Epithelial cell of proximal tubule (primary cell): ENCODE measurements around the gene SLC49A3. TPM values are rescaled to one million over a fixed set of nuclear protein-coding genes. Genes with fewer than 3 reads are reported as not detected.

Experiments
- DNase-seq: peaks from one replicate; pipeline ENCODE4 v3.0.0-alpha.2; 2011; ENCODE audit warnings: low read depth
- H3K4me3 ChIP-seq: 2 replicates; pipeline ENCODE4 v1.5.1; 2011; ENCODE audit warnings: low read depth, mild to moderate bottlenecking, low read length
- total RNA-seq: library from RNA; depleted of rRNA; stranded (reverse); fragments of >200 nt; gene quantifications from 2 replicates; pipeline ENCODE4 v1.2.3, GENCODE V29; 2015
- TF ChIP-seq, protein P1 (sequence below): conservative IDR thresholded peaks from 2 replicates; pipeline ENCODE4 v1.5.1; 2012; ENCODE audit warnings: low read depth, mild to moderate bottlenecking, low read length

The SLC49A3 gene
- total RNA-seq, 1 donor from 2014 or later: 4.1 TPM

DNA sequence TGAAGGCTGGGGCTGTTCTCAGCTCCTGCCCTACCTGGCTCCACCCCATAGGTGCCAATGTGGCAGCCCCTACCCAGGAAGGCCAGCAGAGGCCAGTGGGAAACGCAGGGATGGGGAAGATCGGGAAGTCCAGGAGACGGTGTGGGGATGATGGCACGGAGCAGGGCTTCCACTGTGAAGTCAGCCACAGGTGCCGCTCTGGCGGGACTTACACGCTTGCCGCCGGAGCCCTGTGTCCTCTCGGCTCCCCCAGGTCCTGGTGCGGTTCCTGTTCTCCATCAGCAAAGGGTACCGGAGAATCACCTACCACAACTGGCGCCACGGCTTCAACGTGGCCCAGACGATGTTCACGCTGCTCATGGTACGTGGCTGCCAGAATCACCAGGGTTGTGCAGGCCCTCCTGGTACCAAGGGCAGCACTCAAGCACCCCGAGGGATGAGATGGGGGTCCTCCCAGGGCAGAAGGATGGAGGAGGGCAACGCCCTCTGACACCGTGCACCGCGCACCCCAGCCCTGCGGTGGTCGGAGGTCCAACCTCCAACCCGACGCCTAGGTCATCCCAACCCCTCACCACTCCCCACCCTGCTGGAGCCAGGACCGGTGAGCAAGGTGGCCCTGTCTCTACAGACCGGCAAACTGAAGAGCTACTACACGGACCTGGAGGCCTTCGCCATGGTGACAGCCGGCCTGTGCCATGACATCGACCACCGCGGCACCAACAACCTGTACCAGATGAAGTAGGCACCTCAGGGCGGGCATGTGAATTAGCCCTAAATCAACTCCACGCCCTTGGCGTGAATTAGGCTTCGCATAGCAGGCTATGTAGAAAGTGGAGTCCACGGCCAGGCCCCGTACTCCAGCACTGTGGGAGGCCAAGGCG is 26.8 kb downstream of the SLC49A3 start:
- DNase-seq: no peak
- TF ChIP-seq, protein P1, sequence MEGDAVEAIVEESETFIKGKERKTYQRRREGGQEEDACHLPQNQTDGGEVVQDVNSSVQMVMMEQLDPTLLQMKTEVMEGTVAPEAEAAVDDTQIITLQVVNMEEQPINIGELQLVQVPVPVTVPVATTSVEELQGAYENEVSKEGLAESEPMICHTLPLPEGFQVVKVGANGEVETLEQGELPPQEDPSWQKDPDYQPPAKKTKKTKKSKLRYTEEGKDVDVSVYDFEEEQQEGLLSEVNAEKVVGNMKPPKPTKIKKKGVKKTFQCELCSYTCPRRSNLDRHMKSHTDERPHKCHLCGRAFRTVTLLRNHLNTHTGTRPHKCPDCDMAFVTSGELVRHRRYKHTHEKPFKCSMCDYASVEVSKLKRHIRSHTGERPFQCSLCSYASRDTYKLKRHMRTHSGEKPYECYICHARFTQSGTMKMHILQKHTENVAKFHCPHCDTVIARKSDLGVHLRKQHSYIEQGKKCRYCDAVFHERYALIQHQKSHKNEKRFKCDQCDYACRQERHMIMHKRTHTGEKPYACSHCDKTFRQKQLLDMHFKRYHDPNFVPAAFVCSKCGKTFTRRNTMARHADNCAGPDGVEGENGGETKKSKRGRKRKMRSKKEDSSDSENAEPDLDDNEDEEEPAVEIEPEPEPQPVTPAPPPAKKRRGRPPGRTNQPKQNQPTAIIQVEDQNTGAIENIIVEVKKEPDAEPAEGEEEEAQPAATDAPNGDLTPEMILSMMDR: no peak
- no peak overlapping the region for H3K4me3 ChIP-seq

DNA sequence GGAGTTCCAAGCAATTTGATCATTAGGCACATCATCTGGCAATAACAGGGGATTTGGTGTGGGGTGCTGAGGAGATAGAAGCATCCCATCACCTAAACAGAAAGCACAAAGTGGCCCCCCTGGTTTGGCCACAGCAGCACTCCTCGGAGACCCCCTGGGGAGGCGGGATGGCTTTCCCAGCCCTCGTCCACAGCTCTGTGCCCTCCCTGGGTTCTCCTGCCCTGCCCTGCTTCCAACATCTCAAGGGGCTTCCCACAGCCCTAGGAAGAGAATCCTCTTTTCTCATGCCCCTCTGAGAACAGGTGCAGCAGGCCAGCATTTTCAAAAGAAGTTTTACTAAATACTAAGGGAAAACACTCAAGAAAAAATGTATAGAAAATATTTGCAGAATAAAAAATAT is 27.7 kb downstream of the SLC49A3 start:
- TF ChIP-seq, protein P1: no peak
- no peak overlapping the region for H3K4me3 ChIP-seq
- DNase-seq: no peak

DNA sequence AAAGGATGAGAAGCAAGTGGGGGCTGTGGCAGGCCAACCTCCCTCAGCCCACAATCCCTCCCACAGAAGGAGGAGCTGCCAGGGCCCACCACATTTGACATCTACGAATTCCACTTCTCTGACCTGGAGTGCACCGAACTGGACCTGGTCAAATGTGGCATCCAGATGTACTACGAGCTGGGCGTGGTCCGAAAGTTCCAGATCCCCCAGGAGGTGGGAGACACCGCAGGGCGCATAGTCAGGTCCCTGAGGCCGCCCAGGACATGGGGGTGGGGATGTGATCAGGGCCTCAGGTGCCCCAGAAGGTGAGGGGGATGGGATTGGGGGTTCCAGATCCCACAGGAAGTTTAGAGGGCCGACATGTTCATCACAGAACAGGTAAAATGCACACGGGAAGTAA is 28.6 kb downstream of the SLC49A3 start:
- no peak overlapping the region for H3K4me3 ChIP-seq
- TF ChIP-seq, protein P1: no peak
- DNase-seq: no peak

DNA sequence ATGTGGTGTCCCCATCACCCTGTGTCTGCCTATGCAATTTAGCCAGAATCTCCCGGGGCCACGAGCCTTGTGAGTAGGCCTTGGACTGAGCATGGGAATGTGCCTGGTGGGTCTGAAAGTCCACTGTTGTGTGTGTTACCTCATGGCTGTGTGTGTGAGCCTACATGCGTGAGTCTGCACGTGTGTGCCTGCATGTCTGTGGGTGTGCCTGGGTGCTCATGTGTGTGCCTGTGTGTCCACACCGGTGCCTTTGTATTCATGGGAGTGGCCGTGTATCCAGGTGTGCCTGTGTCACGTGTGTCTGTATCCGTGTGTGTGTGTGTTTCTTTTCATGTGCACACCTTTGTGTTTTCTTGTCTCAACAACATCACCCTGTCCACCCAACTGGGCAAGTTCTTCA is 29.1 kb downstream of the SLC49A3 start:
- no peak for DNase-seq
- TF ChIP-seq, protein P1: no peak
- no peak overlapping the region for H3K4me3 ChIP-seq

DNA sequence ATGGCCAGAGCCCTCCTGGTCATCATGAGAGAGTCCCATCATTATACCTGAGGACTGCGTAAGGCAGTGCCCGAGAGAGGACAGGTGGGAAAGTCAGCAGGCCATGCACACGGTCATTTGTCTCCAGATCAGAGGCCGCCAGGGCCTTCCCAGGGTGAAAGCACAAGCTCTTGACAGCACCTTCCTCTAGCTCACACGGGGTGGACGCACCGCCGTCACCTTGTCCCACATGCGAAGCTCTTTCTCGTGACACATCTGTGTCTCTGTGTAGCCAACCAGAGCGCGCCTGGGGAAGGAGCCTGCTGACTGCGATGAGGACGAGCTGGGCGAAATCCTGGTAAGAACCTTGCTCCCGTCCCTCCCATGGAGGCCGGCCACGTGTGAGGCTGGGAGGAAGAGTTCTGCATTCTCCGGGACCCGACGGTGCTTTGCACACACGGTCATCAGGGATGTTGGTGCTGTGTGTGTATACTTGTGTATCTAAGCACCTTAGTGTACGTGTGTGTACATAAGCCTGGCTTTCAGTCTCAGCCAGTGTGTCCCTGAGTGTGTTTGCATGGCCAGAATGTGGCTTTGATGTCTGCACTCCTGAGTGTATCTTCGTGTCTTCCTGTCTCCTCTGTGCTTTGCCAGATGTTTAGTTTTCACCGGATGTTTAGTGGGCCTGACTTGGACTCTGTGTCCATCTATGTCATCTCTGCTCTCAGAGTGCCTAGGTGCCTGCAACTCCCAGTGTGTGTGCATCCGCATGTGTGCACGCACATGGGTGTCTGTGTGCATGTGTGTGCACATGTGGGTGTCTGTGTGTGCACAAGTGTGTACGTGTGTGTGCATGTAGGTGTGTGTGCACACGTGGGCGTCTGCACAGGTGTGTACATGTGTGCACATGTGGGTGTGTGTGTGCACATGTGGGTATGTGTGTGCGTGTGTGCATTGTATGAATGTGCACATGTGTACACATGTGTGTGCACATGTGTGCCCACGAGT is 30.0 kb downstream of the SLC49A3 start:
- H3K4me3 ChIP-seq: no peak overlapping the region
- no peak for DNase-seq

DNA sequence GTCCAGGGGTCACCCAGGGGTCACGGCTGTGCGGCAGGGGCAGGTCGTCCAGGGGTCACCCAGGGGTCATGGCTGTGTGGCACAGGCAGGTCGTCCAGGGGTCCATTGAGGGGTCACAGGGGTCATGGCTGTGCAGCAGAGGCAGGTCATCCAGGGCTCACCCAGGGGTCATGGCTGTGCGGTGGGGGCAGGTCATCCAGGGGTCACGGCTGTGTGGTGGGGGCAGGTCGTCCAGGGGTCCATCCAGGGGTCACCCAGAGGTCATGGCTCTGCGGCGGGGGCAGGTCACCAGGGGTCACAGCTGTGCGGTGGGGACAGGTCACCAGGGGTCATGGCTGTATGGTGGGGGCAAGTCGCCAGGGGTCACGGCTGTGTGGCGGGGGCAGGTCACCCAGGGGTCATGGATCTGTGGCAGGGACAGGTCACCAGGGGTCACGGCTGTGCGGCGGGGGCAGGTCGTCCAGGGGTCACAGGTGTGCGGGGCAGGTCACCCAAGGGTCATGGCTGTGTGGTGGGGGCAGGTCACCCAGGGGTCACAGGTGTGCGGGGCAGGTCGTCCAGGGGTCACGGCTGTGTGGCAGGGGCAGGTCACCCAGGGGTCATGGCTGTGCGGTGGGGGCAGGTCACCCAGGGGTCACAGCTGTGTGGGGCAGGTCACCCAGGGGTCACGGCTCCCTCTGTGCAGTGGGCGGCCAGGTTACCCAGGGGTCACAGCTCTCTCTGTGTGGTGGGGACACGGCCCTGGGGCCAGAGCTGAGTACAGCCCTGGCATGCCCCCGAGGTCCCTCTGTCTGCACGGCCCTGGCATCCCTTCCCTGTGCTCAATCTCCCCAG is 30.9 kb downstream of the SLC49A3 start:
- no peak for DNase-seq
- TF ChIP-seq, protein P1: no peak
- H3K4me3 ChIP-seq: no peak overlapping the region

More for the DNA sequence above, 30.0 kb downstream of the SLC49A3 start:
- TF ChIP-seq, protein P1: no peak
